Activated T-cell treated with anti-CD3 and anti-CD28 coated beads for 1 hour (primary cell): ENCODE data around the gene ITIH5.

Experiments used
- DNase-seq: peaks from one replicate; pipeline ENCODE4 v3.0.0-alpha.2; 2020; ENCODE audit warnings: low read depth

Gene ITIH5

DNA sequence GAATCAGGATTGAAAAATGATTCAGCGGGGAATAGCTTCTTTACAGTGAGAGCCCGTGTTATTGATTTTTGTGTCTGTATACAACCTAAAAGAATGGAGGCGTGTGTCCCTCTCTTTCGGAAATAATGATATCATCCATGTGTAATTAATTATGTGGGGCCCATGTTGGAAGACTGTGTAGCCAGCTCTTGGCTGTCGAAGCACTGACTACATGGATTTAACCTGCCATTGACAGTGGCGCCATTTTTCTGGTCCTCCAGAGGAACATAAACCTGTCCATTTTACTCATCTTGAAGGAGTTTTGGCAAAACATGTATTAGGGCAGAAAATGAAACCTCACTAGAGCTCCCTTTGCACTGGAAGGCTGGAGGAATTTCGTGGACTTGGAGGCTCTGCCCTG is 119.6 kb downstream of the ITIH5 start:
- no peak for DNase-seq

- DNase-seq = no peak
Measured at GRCh38 chr10:7546385-7546967, 120.3 kb downstream of the ITIH5 start.

DNA sequence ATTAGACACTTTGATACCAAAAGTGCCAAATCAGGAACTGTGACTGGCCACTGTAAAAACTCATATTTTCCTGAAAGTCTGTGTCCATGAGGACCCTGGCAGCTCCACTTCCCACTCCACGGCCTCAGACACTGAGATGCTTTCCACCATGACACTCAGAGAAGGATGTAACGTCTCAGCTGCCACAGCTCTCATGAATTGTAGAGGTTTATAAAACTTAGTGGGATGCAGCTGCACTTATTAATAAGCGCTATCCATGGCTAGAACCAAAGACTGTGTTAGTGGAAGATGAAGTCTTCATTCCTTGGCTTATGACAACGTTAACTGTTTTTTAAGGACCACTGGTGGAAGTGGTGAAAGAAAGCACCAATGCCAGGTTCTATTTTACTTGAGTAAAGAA is 121.0 kb downstream of the ITIH5 start:
- no peak for DNase-seq

GRCh38 chr10:7545261-7545660 is 121.5 kb downstream of the ITIH5 start:
- DNase-seq = no peak

DNA sequence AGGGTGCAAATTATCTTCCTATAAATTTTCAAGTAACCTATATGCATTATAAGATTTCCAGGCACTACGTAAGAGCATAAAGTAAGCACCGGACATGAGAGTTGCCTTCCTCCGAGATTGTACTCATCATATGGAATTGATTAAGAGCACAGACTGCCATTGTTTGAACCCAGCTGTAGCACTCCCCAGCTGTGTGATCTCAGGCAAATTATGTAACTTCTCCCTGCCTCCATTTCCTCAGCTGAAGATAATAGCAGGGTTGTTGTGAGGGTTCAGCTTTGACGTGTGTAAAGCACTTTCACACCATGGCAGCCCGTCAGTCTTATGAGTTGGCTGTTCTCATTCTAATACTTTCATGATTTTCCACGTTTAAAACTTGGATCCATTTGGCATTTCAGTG is 122.6 kb downstream of the ITIH5 start:
- DNase-seq = no peak

- DNase-seq = no peak
Measured at GRCh38 chr10:7542189-7542914, 124.4 kb downstream of the ITIH5 start.

DNA sequence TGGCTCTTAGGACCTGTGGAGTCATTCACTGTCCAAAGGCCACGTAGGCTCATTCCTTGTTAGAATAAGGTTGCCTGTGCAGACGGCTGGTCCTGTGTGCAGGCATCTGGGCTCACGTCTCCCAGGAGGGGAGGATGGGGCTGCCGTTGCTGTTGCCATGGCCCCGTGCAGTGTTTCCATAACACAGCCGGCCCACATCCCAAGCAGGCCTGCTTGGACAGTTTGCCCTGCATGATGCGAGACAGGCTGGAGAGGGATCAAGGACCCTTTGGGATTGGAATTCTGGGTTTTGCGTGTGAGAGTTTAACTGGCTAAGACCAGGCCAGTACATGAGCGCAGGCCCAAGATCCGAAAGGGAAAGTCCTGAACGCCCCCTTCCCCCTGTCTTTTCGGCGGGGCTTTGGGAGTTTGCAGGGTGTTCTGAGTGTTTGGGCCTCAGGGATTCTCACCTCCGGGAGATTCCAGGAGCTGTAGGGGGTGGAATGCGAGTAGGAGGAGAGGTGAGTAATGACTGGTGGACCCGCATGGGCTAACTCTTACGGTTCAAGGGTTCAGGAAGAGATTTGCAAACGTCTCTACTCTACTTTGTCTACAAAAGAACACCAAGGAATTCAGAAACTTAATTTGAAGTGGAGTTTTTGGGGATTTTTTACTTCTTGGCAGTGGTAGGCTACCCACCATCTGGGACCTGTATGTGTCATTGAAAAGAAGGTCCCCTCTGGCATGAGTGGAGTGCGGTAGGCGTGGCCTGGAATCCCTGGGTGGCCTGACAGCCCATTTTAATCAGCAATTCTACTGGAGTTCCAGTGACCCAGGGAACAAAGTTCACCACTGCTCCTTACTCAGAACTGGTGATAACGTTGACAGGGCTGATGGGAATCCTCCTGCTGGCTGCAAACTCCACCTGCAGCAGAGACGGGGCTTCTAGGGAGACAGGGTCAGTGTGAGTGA is 125.4 kb downstream of the ITIH5 start:
- DNase-seq = no peak

- no peak for DNase-seq
Measured at GRCh38 chr10:7538970-7539654, 127.7 kb downstream of the ITIH5 start.

DNA sequence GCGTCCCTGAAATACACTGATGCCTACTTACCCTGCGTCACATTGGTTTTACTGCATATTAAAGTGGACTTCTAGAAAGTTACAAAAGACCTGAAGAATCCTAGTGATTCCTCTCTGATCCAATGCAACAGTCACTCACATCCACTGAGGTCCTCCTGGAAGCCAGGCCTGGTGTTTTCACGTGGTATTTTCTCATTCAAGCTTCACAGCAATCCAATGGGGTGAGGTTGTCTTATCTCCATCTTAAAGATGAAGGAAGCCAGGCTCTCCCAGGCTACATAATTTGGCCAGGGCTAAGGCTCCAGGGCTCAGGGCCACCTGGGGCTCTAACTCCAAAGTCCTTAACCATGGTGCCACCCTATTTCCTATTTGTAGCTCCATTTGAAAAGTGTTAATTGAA is 129.6 kb downstream of the ITIH5 start:
- DNase-seq = no peak

GRCh38 chr10:7534480-7534852 is 132.3 kb downstream of the ITIH5 start:
- DNase-seq = no peak

GRCh38 chr10:7533657-7534479 is 132.9 kb downstream of the ITIH5 start:
- DNase-seq = no peak

DNA sequence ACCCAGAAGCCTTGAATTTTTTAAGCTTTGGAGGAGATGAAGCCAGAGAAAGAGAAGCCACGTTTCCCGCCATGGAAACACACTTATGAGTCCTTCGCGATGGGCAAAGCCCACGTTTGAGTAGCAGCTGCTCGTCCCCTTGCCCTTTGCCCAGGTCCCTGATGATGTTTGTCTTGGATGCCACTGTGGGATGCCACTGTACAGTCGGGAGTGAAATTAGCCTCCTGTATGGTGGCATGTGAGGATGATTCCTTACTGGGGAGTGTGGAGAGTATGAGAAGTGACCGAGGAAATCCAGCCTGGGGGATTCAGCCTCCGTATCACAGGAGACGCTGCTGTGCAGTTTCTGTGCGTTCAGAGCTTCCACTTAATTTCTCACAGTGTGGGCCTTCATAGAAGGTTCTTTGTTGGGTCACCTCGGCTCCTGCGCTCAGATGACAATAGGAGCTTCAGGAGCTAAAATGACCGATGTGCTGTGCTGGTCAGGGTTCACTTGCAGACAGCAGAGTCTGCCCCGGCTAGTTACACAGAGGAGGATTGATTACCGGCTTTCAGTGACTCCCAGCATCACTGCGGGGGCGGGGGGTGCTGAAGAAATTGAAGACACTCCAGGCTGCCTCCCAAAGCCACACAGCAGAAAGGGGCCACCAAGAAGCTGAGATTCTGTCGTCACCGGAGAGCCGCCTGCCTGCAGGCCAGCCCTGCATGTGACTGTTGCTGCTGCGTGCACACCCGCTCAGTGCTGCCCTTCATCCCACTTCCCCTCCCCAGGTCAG is 133.9 kb downstream of the ITIH5 start:
- no peak for DNase-seq

DNA sequence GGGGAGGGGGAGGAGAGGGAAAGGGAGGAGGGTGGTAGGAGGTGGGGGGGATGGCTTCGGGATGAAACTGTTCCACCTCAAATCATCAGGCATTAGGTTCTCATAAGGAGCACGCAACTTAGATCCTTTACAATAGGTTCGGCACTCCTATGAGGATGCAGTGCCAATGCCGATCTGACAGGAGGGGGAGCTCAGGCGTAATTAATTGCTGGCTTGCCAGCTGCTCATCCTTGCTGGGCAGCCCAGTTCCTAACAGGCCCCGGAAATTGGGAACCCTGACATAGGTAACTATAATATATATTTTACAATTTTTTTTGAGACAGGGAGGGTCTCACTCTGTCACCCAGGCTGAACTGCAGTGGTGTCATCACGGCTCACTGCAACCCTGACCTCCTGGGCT is 137.1 kb downstream of the ITIH5 start:
- no peak for DNase-seq

- no peak for DNase-seq
Measured at GRCh38 chr10:7527468-7527867, 139.3 kb downstream of the ITIH5 start.

- DNase-seq = no peak
Measured at GRCh38 chr10:7526017-7526400, 140.8 kb downstream of the ITIH5 start.

GRCh38 chr10:7525314-7526016 is 141.3 kb downstream of the ITIH5 start:
- DNase-seq = peak; percentile 37

GRCh38 chr10:7523656-7524055 is 143.1 kb downstream of the ITIH5 start:
- no peak for DNase-seq

- no peak for DNase-seq
Measured at GRCh38 chr10:7520507-7521485, 146.0 kb downstream of the ITIH5 start.

GRCh38 chr10:7519351-7519750 is 147.4 kb downstream of the ITIH5 start:
- DNase-seq = no peak
